VCaP (cell line): ENCODE data around the gene COL25A1.

Experiments
- H3K27ac ChIP-seq: fragments of 450-650 bp; 2 replicates; pipeline ENCODE4 v1.5.1; 2017
- CTCF ChIP-seq: fragments of 450-650 bp; conservative IDR thresholded peaks from 2 replicates; pipeline ENCODE4 v1.5.1; 2017; ENCODE audit warnings: mild to moderate bottlenecking, moderate library complexity

Gene COL25A1

GRCh38 chr4:109171070-109171469, 131.4 kb downstream of the COL25A1 start:
- H3K27ac ChIP-seq, result no peak overlapping the region
- no peak for TF ChIP-seq CTCF

- TF ChIP-seq CTCF, result no peak
- H3K27ac ChIP-seq, result no peak overlapping the region
Measured at GRCh38 chr4:109169170-109169569, 133.3 kb downstream of the COL25A1 start.

- no peak overlapping the region for H3K27ac ChIP-seq
- no peak for TF ChIP-seq CTCF
Measured at GRCh38 chr4:109166586-109166985, 135.9 kb downstream of the COL25A1 start.

GRCh38 chr4:109166126-109166525, 136.3 kb downstream of the COL25A1 start:
- TF ChIP-seq CTCF, result no peak
- no peak overlapping the region for H3K27ac ChIP-seq

- no peak overlapping the region for H3K27ac ChIP-seq
- no peak for TF ChIP-seq CTCF
Measured at GRCh38 chr4:109164011-109164410, 138.4 kb downstream of the COL25A1 start.

GRCh38 chr4:109163493-109163892, 139.0 kb downstream of the COL25A1 start:
- H3K27ac ChIP-seq, result no peak overlapping the region
- TF ChIP-seq CTCF, result no peak

- TF ChIP-seq CTCF, result no peak
- no peak overlapping the region for H3K27ac ChIP-seq
Measured at GRCh38 chr4:109162759-109163158, 139.7 kb downstream of the COL25A1 start.

- no peak for TF ChIP-seq CTCF
- no peak overlapping the region for H3K27ac ChIP-seq
Measured at GRCh38 chr4:109160494-109160893, 142.0 kb downstream of the COL25A1 start.
